IMR-90 (cell line): Measurements from ENCODE around the gene HLA-DOA. TPM values are rescaled to one million over a fixed set of nuclear protein-coding genes. Genes with fewer than 3 reads are reported as not detected.

Source experiments
- ATAC-seq: fragments of 200-7000 bp; cut with Tn5 transposase; 2 replicates; pipeline ENCODE4 v1.9.1; 2020; ENCODE audit warnings: low read depth, mild to moderate bottlenecking, moderate library complexity
- BruUV-seq: library from RNA; stranded (reverse); fragments of 400-500 nt; replicated peaks from 2 replicates; lab custom pipeline; 2021; lab: Mats Ljungman, UMichigan
- CTCF ChIA-PET: fragments of 300-600 bp; formaldehyde crosslinking; extraction: SDS; loops from one replicate; lab custom pipeline; 2021; ENCODE audit warnings: antibody characterized with exemption; lab: Yijun Ruan, JAX
- POLR2A ChIA-PET: fragments of 300-600 bp; sonication (Branson Sonifier 250); formaldehyde crosslinking; loops from one replicate; lab custom pipeline; 2022; ENCODE audit warnings: antibody characterized with exemption; ENCODE audit not compliant: unreplicated experiment; lab: Charles Lee
- DNase-seq: peaks from one replicate; pipeline ENCODE4 v3.0.0; 2013
- H2AFZ ChIP-seq: replicated peaks from 2 replicates; pipeline ENCODE3; 2013; ENCODE audit warnings: low read length, mild to moderate bottlenecking; ENCODE audit not compliant: poor library complexity
- H2AK5ac ChIP-seq: 2 replicates; pipeline ENCODE4 v1.6.1; 2013; ENCODE audit warnings: low read depth, low read length, inconsistent platforms
- H2AK9ac ChIP-seq: replicated peaks from 2 replicates; pipeline ENCODE3; 2013; ENCODE audit warnings: mild to moderate bottlenecking, low read depth, low read length, moderate library complexity; ENCODE audit not compliant: poor library complexity
- H2BK120ac ChIP-seq: 2 replicates; pipeline ENCODE4 v1.6.1; 2013; ENCODE audit warnings: low read depth, low read length, inconsistent platforms
- H2BK15ac ChIP-seq: 3 replicates; pipeline ENCODE4 v1.6.1; 2013; ENCODE audit warnings: low read depth, low read length, inconsistent platforms
- H2BK20ac ChIP-seq: 2 replicates; pipeline ENCODE4 v1.6.1; 2013; ENCODE audit warnings: low read depth, mild to moderate bottlenecking, inconsistent platforms, low read length, moderate library complexity
- H2BK5ac ChIP-seq: 2 replicates; pipeline ENCODE4 v1.6.1; 2013; ENCODE audit warnings: mild to moderate bottlenecking, low read depth, low read length, inconsistent platforms; ENCODE audit not compliant: poor library complexity, severe bottlenecking
- H3K14ac ChIP-seq: replicated peaks from 2 replicates; pipeline ENCODE4 v1.6.1; 2013; ENCODE audit warnings: low read depth, low read length, inconsistent platforms
- H3K18ac ChIP-seq: 2 replicates; pipeline ENCODE4 v1.6.1; 2013; ENCODE audit warnings: low read depth, low read length, control low read depth
- H3K23ac ChIP-seq: 2 replicates; pipeline ENCODE4 v1.6.1; 2013; ENCODE audit warnings: low read depth, low read length, inconsistent platforms
- H3K27ac ChIP-seq: 2 replicates; pipeline ENCODE4 v1.5.1; 2013; ENCODE audit warnings: mild to moderate bottlenecking, control low read depth, low read length; ENCODE audit not compliant: insufficient read depth
- H3K27me3 ChIP-seq: 2 replicates; pipeline ENCODE4 v1.6.1; 2013; ENCODE audit warnings: low read length; ENCODE audit not compliant: control insufficient read depth, insufficient read depth
- H3K36me3 ChIP-seq: 2 replicates; pipeline ENCODE4 v1.6.1; 2013; ENCODE audit warnings: low read length, mixed read lengths; ENCODE audit not compliant: control insufficient read depth, insufficient read depth
- H3K4ac ChIP-seq: 2 replicates; pipeline ENCODE4 v1.6.1; 2013; ENCODE audit warnings: low read depth, low read length, inconsistent platforms
- H3K4me1 ChIP-seq: 2 replicates; pipeline ENCODE4 v1.6.1; 2013; ENCODE audit warnings: low read length, mixed read lengths; ENCODE audit not compliant: control insufficient read depth, insufficient read depth
- H3K4me2 ChIP-seq: 2 replicates; pipeline ENCODE4 v1.6.1; 2013; ENCODE audit warnings: low read depth, mild to moderate bottlenecking, control low read depth, low read length, moderate library complexity
- H3K4me3 ChIP-seq: 2 replicates; pipeline ENCODE4 v1.5.1; 2013; ENCODE audit warnings: low read depth, mild to moderate bottlenecking, control low read depth, low read length, moderate library complexity; ENCODE audit not compliant: insufficient read depth
- H3K56ac ChIP-seq: 2 replicates; pipeline ENCODE4 v1.6.1; 2013; ENCODE audit warnings: low read length, inconsistent platforms; ENCODE audit not compliant: insufficient read depth; ENCODE audit errors: extremely low read depth
- H3K79me1 ChIP-seq, 2 experiments: 2 replicates each; pipeline ENCODE4 v1.6.1; 2013; ENCODE audit warnings: low read length in 2 of 2, inconsistent platforms in 1 of 2, low read depth in 1 of 2
- H3K9ac ChIP-seq: 2 replicates; pipeline ENCODE4 v1.6.1; 2013; ENCODE audit warnings: low read depth, low read length, control low read depth
- H3K9me1 ChIP-seq: 2 replicates; pipeline ENCODE4 v1.6.1; 2013; ENCODE audit warnings: low read length, inconsistent platforms; ENCODE audit not compliant: insufficient read depth
- H3K9me3 ChIP-seq: 2 replicates; pipeline ENCODE4 v1.6.1; 2013; ENCODE audit warnings: low read length; ENCODE audit not compliant: control insufficient read depth, insufficient read depth
- H4K20me1 ChIP-seq: 2 replicates; pipeline ENCODE4 v1.6.1; 2013; ENCODE audit warnings: low read length, inconsistent platforms; ENCODE audit not compliant: insufficient read depth
- H4K5ac ChIP-seq: 2 replicates; pipeline ENCODE4 v1.6.1; 2013; ENCODE audit warnings: mild to moderate bottlenecking, low read depth, low read length, control low read depth
- H4K8ac ChIP-seq, 2 experiments: 2 replicates each; pipeline ENCODE4 v1.6.1; 2013; ENCODE audit warnings: low read depth in 2 of 2, low read length in 2 of 2, control low read depth in 1 of 2, inconsistent platforms in 1 of 2
- H4K91ac ChIP-seq: 2 replicates; pipeline ENCODE4 v1.6.1; 2013; ENCODE audit warnings: low read depth, low read length, inconsistent platforms; ENCODE audit not compliant: insufficient read depth
- MAFK ChIP-seq: IDR thresholded peaks from 2 replicates; pipeline ENCODE4 v1.6.1; 2012; ENCODE audit warnings: low read depth, low read length, improper control_type of control experiment
- MXI1 ChIP-seq: IDR thresholded peaks from 2 replicates; pipeline ENCODE4 v1.6.1; 2012; ENCODE audit warnings: low read depth, mild to moderate bottlenecking, low read length, moderate library complexity, borderline replicate concordance
- NFE2L2 ChIP-seq: fragments of 150-350 bp; IDR thresholded peaks from 2 replicates; pipeline ENCODE4 v1.6.1; 2016; ENCODE audit warnings: low read depth, mild to moderate bottlenecking, low read length
- RFX5 ChIP-seq: IDR thresholded peaks from 2 replicates; pipeline ENCODE4 v1.8.0; 2012; ENCODE audit warnings: low read depth, mild to moderate bottlenecking, low read length, moderate library complexity
- SMC3 ChIP-seq: fragments of 150-350 bp; IDR thresholded peaks from 2 replicates; pipeline ENCODE4 v1.6.1; 2016; ENCODE audit warnings: low read depth, mild to moderate bottlenecking, antibody characterized with exemption, low read length, moderate library complexity
- WGBS, 2 experiments: methylation state at CpG; one replicate each; pipeline versions ENCODE4 v1.1.5 to v1.1.7; 2013; ENCODE audit warnings: missing lambda C conversion rate in 2 of 2; ENCODE audit not compliant: insufficient read length in 1 of 2; ENCODE audit errors: extremely low coverage in 2 of 2; 5-methylcytosine and 5-hydroxymethylcytosine counted together
- dilution Hi-C: fragments of 300-500 bp; cut with HindIII; formaldehyde crosslinking; loops from one replicate; pipeline ENCODE4 v1.14.3; 2018; ENCODE audit warnings: low sequenced_read_pairs; ENCODE audit not compliant: unreplicated experiment
- in situ Hi-C: fragments of 300-500 bp; cut with MboI; formaldehyde crosslinking; loops from 3 replicates; pipeline ENCODE4 v1.14.3; 2019; ENCODE audit warnings: low sequenced_read_pairs, inconsistent platforms, mixed read lengths
- intact Hi-C: fragments of 100-400 bp; cut with micrococcal nuclease; formaldehyde crosslinking; loops from 2 replicates; pipeline ENCODE4 v1.10.0; 2022
- polyA plus RNA-seq, 3 experiments: library from polyadenylated mRNA; depleted of rRNA; stranded (reverse); fragments of >200 nt; gene quantifications; 2 replicates each; pipeline ENCODE4 v1.2.3, GENCODE V29; 2012; ENCODE audit warnings: low replicate concordance in 1 of 3
- total RNA-seq: library from RNA; depleted of rRNA; stranded (reverse); fragments of >200 nt; gene quantifications from 2 replicates; pipeline ENCODE4 v1.2.3, GENCODE V29; 2012
- TF ChIP-seq, protein P1 (sequence below): fragments of 150-350 bp; IDR thresholded peaks from 2 replicates; pipeline ENCODE4 v1.6.1; 2016; ENCODE audit warnings: low read depth, mild to moderate bottlenecking, low read length, moderate library complexity, borderline replicate concordance

Gene HLA-DOA
- total and polyA plus RNA-seq, 2 of the 4 experiments (the other 2 are of a cell fraction) = not detected

DNA sequence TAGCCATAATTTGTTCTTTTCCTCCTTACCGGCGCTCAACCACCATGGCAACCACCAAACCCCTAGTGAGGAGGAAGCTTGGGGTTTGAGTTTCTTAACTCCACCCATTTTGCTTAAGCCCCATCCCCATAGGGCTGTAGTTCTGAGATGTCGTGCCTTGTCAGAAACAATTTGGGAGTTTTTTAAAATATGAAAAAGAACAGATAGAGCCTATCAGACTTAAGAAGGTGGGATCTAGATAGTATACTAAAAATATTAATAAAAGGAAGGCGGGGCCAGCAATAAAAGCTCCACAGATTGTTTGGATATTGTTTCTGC is 35.4 kb downstream of the HLA-DOA start:
- peak overlapping the region; percentile 94 for H3K23ac ChIP-seq
- ChIA-PET POLR2A (interaction anchor here (0.5 to 1.7 kb wide), 4 partner anchors 10 to 69 kb away, joined by 3 to 13 read pairs (median 5); no protein-coding TSS in a partner anchor), CTCF (interaction anchor here (1.2 to 1.8 kb wide), 3 partner anchors 11 to 21 kb away, joined by 3 to 6 read pairs (median 4); partner anchors contain the start of gene HLA-DMA)
- H4K8ac ChIP-seq = no peak overlapping the region
- H3K4me3 ChIP-seq = peak overlapping the region; percentile 92
- BruUV-seq = no TSS peak
- TF ChIP-seq NFE2L2 (no peak), RFX5 (no peak), SMC3 (no peak), MAFK (no peak), MXI1 (peak; percentile 61; the same call in 1 of the 2 replicates)
- TF ChIP-seq, protein P1, sequence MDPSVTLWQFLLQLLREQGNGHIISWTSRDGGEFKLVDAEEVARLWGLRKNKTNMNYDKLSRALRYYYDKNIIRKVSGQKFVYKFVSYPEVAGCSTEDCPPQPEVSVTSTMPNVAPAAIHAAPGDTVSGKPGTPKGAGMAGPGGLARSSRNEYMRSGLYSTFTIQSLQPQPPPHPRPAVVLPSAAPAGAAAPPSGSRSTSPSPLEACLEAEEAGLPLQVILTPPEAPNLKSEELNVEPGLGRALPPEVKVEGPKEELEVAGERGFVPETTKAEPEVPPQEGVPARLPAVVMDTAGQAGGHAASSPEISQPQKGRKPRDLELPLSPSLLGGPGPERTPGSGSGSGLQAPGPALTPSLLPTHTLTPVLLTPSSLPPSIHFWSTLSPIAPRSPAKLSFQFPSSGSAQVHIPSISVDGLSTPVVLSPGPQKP = no peak
- H3K27ac ChIP-seq = no peak overlapping the region
- peak overlapping the region; percentile 54; the same call in 1 of the 2 replicates for H3K14ac ChIP-seq
- in situ Hi-C loops = loop anchor here (5.0 to 25.0 kb wide), 2 partner anchors 82 to 787 kb away; partner anchors contain the start of genes AGER, AGPAT1, GPSM3 and PBX2
- peaks cover 74% of the 10 kb centered on the region for H4K20me1 ChIP-seq
- H3K79me1 ChIP-seq = peaks cover 27 to 51% of the 10 kb centered on the region in 2 experiments
- H3K9ac ChIP-seq = peak overlapping the region; percentile 94
- no peak overlapping the region for H2AK5ac ChIP-seq
- no peak overlapping the region for H2BK15ac ChIP-seq
- H2BK20ac ChIP-seq = no peak overlapping the region
- ATAC-seq = no peak
- no peak overlapping the region for H2AFZ ChIP-seq
- peak overlapping the region; percentile 64; the same call in 1 of the 2 replicates for H3K56ac ChIP-seq
- peaks cover 9% of the 10 kb centered on the region for H3K9me1 ChIP-seq
- dilution Hi-C loops = no loop called here
- H4K91ac ChIP-seq = no peak overlapping the region
- H3K4me2 ChIP-seq = peak overlapping the region; percentile 92
- H3K18ac ChIP-seq = no peak overlapping the region
- intact Hi-C loops = loop anchor here (5.0 kb wide), 1 partner anchor 787 kb away; no protein-coding TSS in a partner anchor
- no peak overlapping the region for H2AK9ac ChIP-seq
- peaks cover 52% of the 10 kb centered on the region for H3K36me3 ChIP-seq
- peaks cover 8% of the 10 kb centered on the region for H3K4me1 ChIP-seq
- H2BK5ac ChIP-seq = no peak overlapping the region
- no CpG with 5 or more reads among the region's 4 CpGs for WGBS, 2 experiments
- H3K27me3 ChIP-seq = no peaks in the 10 kb centered on the region
- H4K5ac ChIP-seq = no peak overlapping the region
- no peaks in the 10 kb centered on the region for H3K9me3 ChIP-seq
- peak; percentile 66 for DNase-seq
- H2BK120ac ChIP-seq = no peak overlapping the region
- H3K4ac ChIP-seq = no peak overlapping the region
